GM18511 (cell line): ENCODE results near the gene RGPD8.
"Not testable (repeated sequence)": the region's sequence is repeated elsewhere in the genome, so short reads cannot be mapped to it uniquely, and the experiment has no call there.

ENCODE experiments used
- ATAC-seq: cut with Tn5 transposase; IDR thresholded peaks from one replicate; pipeline ENCODE4 v1.9.1; 2021; ENCODE audit warnings: mild to moderate bottlenecking, moderate library complexity; ENCODE audit not compliant: unreplicated experiment

Gene RGPD8

GRCh38 chr2:112435716-112436431 is 2.4 kb upstream of the RGPD8 start:
- not testable (repeated sequence) for ATAC-seq

GRCh38 chr2:112434890-112435715 is 1.7 kb upstream of the RGPD8 start:
- ATAC-seq = not testable (repeated sequence)

- ATAC-seq = no peak
Observed at GRCh38 chr2:112433932-112434730, 686 bp upstream of the RGPD8 start.

- peak; percentile 50 for ATAC-seq
Observed at GRCh38 chr2:112432735-112433479, 538 bp downstream of the RGPD8 start.

- not testable (repeated sequence) for ATAC-seq
Observed at GRCh38 chr2:112432390-112432734, 1.1 kb downstream of the RGPD8 start.

GRCh38 chr2:112431587-112432295 is 1.7 kb downstream of the RGPD8 start:
- not testable (repeated sequence) for ATAC-seq

GRCh38 chr2:112424553-112424952 is 8.9 kb downstream of the RGPD8 start:
- ATAC-seq = not testable (repeated sequence)

GRCh38 chr2:112416860-112417259 is 16.6 kb downstream of the RGPD8 start:
- not testable (repeated sequence) for ATAC-seq

GRCh38 chr2:112360055-112360454 is 73.4 kb downstream of the RGPD8 start:
- not testable (repeated sequence) for ATAC-seq

- not testable (repeated sequence) for ATAC-seq
Observed at GRCh38 chr2:112354335-112354734, 79.1 kb downstream of the RGPD8 start.

- ATAC-seq = not testable (repeated sequence)
Observed at GRCh38 chr2:112352809-112353603, 80.4 kb downstream of the RGPD8 start.

- ATAC-seq = not testable (repeated sequence)
Observed at GRCh38 chr2:112352292-112352691, 81.2 kb downstream of the RGPD8 start.

GRCh38 chr2:112345030-112346027 is 88.1 kb downstream of the RGPD8 start:
- ATAC-seq = no peak

GRCh38 chr2:112343827-112344585 is 89.4 kb downstream of the RGPD8 start:
- peak; percentile 57 for ATAC-seq

GRCh38 chr2:112342067-112342550 is 91.3 kb downstream of the RGPD8 start:
- ATAC-seq = no peak

- ATAC-seq = no peak
Observed at GRCh38 chr2:112340475-112341267, 92.8 kb downstream of the RGPD8 start.
